NCI-H2227 (cell line): ENCODE data around the gene CDC20.

Experiments
- DNase-seq: peaks from one replicate; lab custom pipeline; 2025; ENCODE audit not compliant: unreplicated experiment; lab: John Stamatoyannopoulos, UW

The CDC20 gene

GRCh38 chr1:43327549-43328292 is 31.1 kb upstream of the CDC20 start:
- DNase-seq: no peak

- no peak for DNase-seq
These were observed 28.6 kb upstream of the CDC20 start for GRCh38 chr1:43329995-43330751.

DNA sequence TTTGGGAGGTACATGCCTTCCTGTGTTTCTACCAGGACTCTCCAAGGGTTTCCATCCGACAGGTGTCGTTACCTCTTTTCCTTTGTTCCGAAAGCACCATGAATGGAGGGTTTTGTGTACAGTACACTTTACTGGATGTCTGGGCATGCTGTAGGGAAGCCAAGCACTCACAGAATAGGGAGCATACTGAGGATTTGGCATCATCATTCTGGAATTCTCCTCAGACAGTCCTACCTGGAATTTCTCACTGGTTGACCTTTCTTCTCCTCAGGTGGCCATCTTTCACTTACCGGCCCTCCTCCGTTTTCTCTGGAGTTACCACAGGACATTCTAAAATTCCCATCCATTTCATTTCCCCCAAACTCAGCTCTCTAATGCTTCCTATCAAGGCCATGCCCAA is 27.1 kb upstream of the CDC20 start:
- DNase-seq: no peak

DNA sequence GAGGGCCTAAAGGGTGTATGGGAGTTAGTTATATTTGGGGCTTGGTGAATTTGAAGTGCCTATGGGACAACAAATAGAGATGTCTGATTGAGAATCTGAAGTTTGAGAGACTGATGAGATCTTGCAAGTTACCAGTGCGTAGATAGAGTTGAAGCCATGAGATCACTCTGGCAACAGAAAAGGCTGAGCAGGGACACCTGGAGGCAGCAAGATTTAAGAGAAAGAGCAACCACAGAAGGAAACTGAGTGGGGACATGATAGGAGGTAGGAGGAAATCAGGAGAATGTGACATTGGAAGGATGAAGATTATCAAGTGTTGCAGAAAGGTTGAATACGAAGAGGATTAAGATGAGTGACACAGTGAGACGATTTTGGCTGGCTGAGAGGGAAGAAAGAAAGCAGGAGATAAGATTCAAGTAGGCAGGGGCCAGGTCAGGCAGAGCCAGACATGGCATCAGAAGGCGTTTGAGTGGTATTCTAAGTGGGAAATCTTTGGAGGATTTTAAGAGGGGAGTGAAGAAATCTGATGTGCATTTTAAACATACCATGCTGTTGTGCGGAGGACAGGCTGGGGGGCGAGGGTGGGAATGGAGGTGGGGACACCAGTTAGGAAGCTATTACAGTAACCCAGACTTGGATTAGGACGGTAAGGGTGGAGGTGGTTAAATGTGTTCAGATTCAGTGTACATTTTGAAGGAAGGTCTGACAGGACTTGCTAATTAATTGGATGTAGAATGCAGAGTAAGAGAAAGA is 24.2 kb upstream of the CDC20 start:
- no peak for DNase-seq

- DNase-seq: no peak
These were observed 21.2 kb upstream of the CDC20 start, which contains the start of gene MPL for GRCh38 chr1:43337588-43337987. Gene MPL, plus strand, starts transcription at chr1:43337818. Its CDS starts 31 bp downstream, at chr1:43337849.

GRCh38 chr1:43338001-43338400 is 20.8 kb upstream of the CDC20 start:
- DNase-seq: no peak

DNA sequence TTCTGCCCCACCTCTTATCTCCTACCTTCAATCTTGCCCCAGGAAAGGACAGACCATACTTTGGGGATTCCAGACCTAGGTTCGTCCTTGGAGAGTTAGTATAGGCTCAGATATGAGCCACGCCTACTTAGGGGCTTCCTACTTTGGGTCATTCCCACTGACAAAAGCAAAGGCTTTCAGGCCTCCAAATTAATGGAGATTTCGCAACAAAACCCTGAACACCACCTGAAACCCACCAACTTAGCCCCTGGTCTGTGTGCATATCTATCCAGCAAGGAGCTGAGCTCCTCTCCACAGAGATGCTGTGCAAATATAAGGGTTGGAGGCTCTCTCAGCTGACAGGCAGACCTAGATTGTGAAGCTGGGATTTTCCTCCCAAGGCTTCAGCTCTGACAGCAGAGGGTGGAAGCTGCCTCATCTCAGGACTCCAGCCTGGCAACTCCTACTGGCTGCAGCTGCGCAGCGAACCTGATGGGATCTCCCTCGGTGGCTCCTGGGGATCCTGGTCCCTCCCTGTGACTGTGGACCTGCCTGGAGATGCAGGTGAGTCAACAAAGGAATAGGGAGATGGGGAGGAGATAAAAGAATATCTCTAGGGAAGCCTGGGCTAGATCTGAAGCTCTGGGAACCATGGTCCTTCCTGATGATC is 19.1 kb upstream of the CDC20 start:
- no peak for DNase-seq

- no peak for DNase-seq
These were observed 18.2 kb upstream of the CDC20 start for GRCh38 chr1:43340559-43340958.

- no peak for DNase-seq
These were observed 14.4 kb upstream of the CDC20 start for GRCh38 chr1:43344267-43344850.

- DNase-seq: no peak
These were observed 13.7 kb upstream of the CDC20 start for GRCh38 chr1:43345120-43345519.

DNA sequence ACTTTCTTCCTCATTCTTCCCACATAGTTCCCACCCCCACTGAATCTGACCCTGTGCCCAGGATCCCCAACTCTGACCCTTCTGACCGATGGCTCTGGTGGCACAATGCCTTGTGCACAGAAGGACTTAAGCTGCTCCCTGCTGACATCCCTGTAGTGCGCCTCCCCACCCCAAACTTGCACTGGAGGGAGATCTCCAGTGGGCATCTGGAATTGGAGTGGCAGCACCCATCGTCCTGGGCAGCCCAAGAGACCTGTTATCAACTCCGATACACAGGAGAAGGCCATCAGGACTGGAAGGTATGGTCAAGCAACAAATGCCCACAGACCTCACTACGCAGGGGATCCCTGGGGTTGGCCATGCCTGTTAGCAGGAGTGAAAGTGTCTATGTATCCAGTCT is 12.1 kb upstream of the CDC20 start:
- DNase-seq: no peak

GRCh38 chr1:43348343-43348808 is 10.4 kb upstream of the CDC20 start:
- peak; percentile 84 for DNase-seq

DNA sequence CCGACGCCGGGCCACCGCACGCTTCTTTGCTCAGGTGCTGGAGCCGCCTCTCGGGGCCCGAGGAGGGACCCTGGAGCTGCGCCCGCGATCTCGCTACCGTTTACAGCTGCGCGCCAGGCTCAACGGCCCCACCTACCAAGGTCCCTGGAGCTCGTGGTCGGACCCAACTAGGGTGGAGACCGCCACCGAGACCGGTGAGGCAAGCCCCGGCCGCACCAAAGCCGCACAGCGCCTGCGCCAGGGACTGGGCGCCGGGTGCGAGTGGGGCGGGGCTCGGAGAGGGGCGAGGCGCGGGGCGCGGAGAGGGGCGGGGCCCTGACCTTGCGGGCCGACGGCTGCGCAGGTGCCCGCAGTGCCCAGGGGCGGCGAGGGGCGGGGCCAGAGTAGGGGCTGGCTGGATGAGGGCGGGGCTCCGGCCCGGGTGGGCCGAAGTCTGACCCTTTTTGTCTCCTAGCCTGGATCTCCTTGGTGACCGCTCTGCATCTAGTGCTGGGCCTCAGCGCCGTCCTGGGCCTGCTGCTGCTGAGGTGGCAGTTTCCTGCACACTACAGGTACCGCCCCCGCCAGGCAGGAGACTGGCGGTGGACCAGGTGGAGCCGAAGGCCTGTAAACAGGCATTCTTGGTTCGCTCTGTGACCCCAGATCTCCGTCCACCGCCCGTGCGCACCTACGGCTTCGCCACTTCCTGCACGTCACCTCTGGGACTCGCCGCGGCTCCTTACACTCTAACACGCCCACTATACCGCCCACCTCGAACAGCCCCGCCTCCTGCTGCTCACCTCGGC is 9.8 kb upstream of the CDC20 start:
- peak; percentile 97 for DNase-seq

- DNase-seq: no peak
These were observed 9.0 kb upstream of the CDC20 start for GRCh38 chr1:43349594-43350306.

- no peak for DNase-seq
These were observed 7.8 kb upstream of the CDC20 start for GRCh38 chr1:43350976-43351375.

DNA sequence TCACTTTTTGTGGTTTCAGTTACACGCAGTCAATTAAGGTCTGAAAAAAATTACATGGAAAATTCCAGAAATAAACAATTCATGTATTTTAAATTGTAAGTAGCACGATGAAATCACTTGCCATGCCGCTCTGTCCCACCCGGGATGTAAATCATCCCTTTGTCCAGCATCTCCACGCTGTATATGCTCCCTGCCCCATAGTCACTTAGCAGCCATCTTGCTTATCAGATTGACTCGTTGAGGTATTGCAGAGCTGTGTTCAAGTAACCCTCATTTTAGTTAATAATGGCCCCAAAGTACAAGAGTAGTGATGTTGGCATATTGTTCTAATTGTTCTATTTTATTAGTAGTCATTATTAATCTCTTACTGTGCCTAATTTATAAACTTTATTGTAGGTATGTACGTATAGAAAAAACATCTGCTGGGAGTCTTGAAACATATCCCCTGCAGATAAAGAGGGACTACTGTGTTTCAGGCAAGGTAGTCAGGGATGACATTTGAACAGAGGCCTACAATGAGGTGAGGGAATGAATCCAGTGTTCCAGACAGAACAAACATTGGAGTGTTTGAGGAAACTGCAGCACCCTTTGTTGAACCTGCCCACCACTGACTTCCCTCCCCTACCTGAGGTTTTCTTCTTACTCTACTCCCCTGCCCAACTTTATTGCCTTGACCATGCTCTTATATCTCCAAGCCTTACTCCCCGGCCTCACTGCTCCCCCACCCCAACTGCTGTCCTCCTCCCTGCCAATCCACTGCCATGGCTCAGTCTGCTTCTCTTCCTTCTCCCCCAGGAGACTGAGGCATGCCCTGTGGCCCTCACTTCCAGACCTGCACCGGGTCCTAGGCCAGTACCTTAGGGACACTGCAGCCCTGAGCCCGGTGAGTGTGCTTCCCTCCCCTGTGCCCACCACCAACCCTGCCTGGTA is 7.1 kb upstream of the CDC20 start:
- DNase-seq: no peak

- no peak for DNase-seq
These were observed 6.5 kb upstream of the CDC20 start for GRCh38 chr1:43352351-43352705.

DNA sequence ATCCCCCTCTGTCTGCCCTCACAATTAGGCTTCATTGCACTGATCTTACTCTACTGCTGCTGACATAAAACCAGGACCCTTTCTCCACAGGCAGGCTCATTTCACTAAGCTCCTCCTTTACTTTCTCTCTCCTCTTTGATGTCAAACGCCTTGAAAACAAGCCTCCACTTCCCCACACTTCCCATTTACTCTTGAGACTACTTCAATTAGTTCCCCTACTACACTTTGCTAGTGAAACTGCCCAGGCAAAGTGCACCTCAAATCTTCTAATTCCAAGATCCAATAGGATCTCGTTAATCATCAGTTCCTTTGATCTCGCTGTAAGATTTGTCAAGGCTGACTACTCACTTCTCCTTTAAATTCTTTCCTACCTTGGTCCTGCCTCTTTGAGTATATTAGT is 5.9 kb upstream of the CDC20 start:
- no peak for DNase-seq
